ENCODE results near the gene PLEKHA8.
A peak's percentile ranks its signal among the peaks of the same experiment; 100 is the strongest.

Gene PLEKHA8

GRCh38 chr7:29996321-29996720, 31.9 kb upstream of the PLEKHA8 start:
- no peaks in the 10 kb centered on the region for H3K27me3 ChIP-seq (ENCODE audit: insufficient read depth, low read length)
- no peaks in the 10 kb centered on the region for H3K4me1 ChIP-seq (ENCODE audit: control insufficient read depth, insufficient read depth, low read length, unreplicated experiment)
- no peak overlapping the region for H2AFZ ChIP-seq (ENCODE audit: low read length, unreplicated experiment)
- no peak overlapping the region for H3K27ac ChIP-seq (ENCODE audit: low read depth, low read length)
- peaks cover 5% of the 10 kb centered on the region; the same call in 1 of the 2 replicates for H3K36me3 ChIP-seq (ENCODE audit: insufficient read depth, low read length)
- H3K79me2 ChIP-seq (ENCODE audit: control insufficient read depth, insufficient read depth, low read length, unreplicated experiment) = no peaks in the 10 kb centered on the region
- no peak overlapping the region for H3K4me3 ChIP-seq (ENCODE audit: low read depth, low read length)

- no peaks in the 10 kb centered on the region for H3K4me1 ChIP-seq (ENCODE audit: control insufficient read depth, insufficient read depth, low read length, unreplicated experiment)
- H2AFZ ChIP-seq (ENCODE audit: low read length, unreplicated experiment) = no peak overlapping the region
- no peak overlapping the region for H3K4me3 ChIP-seq (ENCODE audit: low read depth, low read length)
- no peak overlapping the region for H3K27ac ChIP-seq (ENCODE audit: low read depth, low read length)
- H3K36me3 ChIP-seq (ENCODE audit: insufficient read depth, low read length) = peaks cover 5% of the 10 kb centered on the region; the same call in 1 of the 2 replicates
- H3K79me2 ChIP-seq (ENCODE audit: control insufficient read depth, insufficient read depth, low read length, unreplicated experiment) = no peaks in the 10 kb centered on the region
- H3K27me3 ChIP-seq (ENCODE audit: insufficient read depth, low read length) = no peaks in the 10 kb centered on the region
Observed at GRCh38 chr7:29998489-29998888, 29.7 kb upstream of the PLEKHA8 start.

GRCh38 chr7:30001998-30002397, 26.2 kb upstream of the PLEKHA8 start:
- no peak overlapping the region for H3K27ac ChIP-seq (ENCODE audit: low read depth, low read length)
- H3K79me2 ChIP-seq (ENCODE audit: control insufficient read depth, insufficient read depth, low read length, unreplicated experiment) = no peaks in the 10 kb centered on the region
- H3K4me1 ChIP-seq (ENCODE audit: control insufficient read depth, insufficient read depth, low read length, unreplicated experiment) = no peaks in the 10 kb centered on the region
- no peaks in the 10 kb centered on the region for H3K36me3 ChIP-seq (ENCODE audit: insufficient read depth, low read length)
- no peaks in the 10 kb centered on the region for H3K27me3 ChIP-seq (ENCODE audit: insufficient read depth, low read length)
- no peak overlapping the region for H3K4me3 ChIP-seq (ENCODE audit: low read depth, low read length)
- no peak overlapping the region for H2AFZ ChIP-seq (ENCODE audit: low read length, unreplicated experiment)

- Histone ChIP-seq H3K4me3 (ENCODE audit: low read depth, low read length) (no peak overlapping the region), H3K4me1 (ENCODE audit: control insufficient read depth, insufficient read depth, low read length, unreplicated experiment) (no peaks in the 10 kb centered on the region)
Observed at GRCh38 chr7:30003098-30003497, 25.1 kb upstream of the PLEKHA8 start.

GRCh38 chr7:30005464-30005863, 22.7 kb upstream of the PLEKHA8 start:
- Histone ChIP-seq H3K36me3 (ENCODE audit: insufficient read depth, low read length) (no peaks in the 10 kb centered on the region), H3K79me2 (ENCODE audit: control insufficient read depth, insufficient read depth, low read length, unreplicated experiment) (no peaks in the 10 kb centered on the region), H3K4me3 (ENCODE audit: low read depth, low read length) (no peak overlapping the region), H3K4me1 (ENCODE audit: control insufficient read depth, insufficient read depth, low read length, unreplicated experiment) (no peaks in the 10 kb centered on the region), H3K27ac (ENCODE audit: low read depth, low read length) (no peak overlapping the region), H3K27me3 (ENCODE audit: insufficient read depth, low read length) (no peaks in the 10 kb centered on the region), H2AFZ (ENCODE audit: low read length, unreplicated experiment) (no peak overlapping the region)

More at GRCh38 chr7:30003098-30003497, 25.1 kb upstream of the PLEKHA8 start:
- Histone ChIP-seq H3K27ac (ENCODE audit: low read depth, low read length) (no peak overlapping the region), H3K36me3 (ENCODE audit: insufficient read depth, low read length) (no peaks in the 10 kb centered on the region), H3K79me2 (ENCODE audit: control insufficient read depth, insufficient read depth, low read length, unreplicated experiment) (no peaks in the 10 kb centered on the region), H2AFZ (ENCODE audit: low read length, unreplicated experiment) (no peak overlapping the region), H3K27me3 (ENCODE audit: insufficient read depth, low read length) (no peaks in the 10 kb centered on the region)

- Histone ChIP-seq H2AFZ (ENCODE audit: low read length, unreplicated experiment) (no peak overlapping the region), H3K27me3 (ENCODE audit: insufficient read depth, low read length) (no peaks in the 10 kb centered on the region), H3K36me3 (ENCODE audit: insufficient read depth, low read length) (no peaks in the 10 kb centered on the region; the same call in 1 of the 2 replicates), H3K4me3 (ENCODE audit: low read depth, low read length) (no peak overlapping the region), H3K79me2 (ENCODE audit: control insufficient read depth, insufficient read depth, low read length, unreplicated experiment) (no peaks in the 10 kb centered on the region), H3K4me1 (ENCODE audit: control insufficient read depth, insufficient read depth, low read length, unreplicated experiment) (no peaks in the 10 kb centered on the region), H3K27ac (ENCODE audit: low read depth, low read length) (no peak overlapping the region)
Observed at GRCh38 chr7:30010021-30010420, 18.2 kb upstream of the PLEKHA8 start.

- Histone ChIP-seq H3K4me3 (ENCODE audit: low read depth, low read length) (no peak overlapping the region), H3K36me3 (ENCODE audit: insufficient read depth, low read length) (no peaks in the 10 kb centered on the region; the same call in 1 of the 2 replicates)
Observed at GRCh38 chr7:30012757-30013156, 15.5 kb upstream of the PLEKHA8 start.

GRCh38 chr7:30018451-30018850, 9.8 kb upstream of the PLEKHA8 start:
- Histone ChIP-seq H3K4me3 (ENCODE audit: low read depth, low read length) (no peak overlapping the region), H3K4me1 (ENCODE audit: control insufficient read depth, insufficient read depth, low read length, unreplicated experiment) (peaks cover 21% of the 10 kb centered on the region), H3K27ac (ENCODE audit: low read depth, low read length) (no peak overlapping the region), H3K36me3 (ENCODE audit: insufficient read depth, low read length) (no peaks in the 10 kb centered on the region; the same call in 1 of the 2 replicates), H3K27me3 (ENCODE audit: insufficient read depth, low read length) (no peaks in the 10 kb centered on the region), H2AFZ (ENCODE audit: low read length, unreplicated experiment) (no peak overlapping the region), H3K79me2 (ENCODE audit: control insufficient read depth, insufficient read depth, low read length, unreplicated experiment) (peaks cover 5% of the 10 kb centered on the region)

More at GRCh38 chr7:30012757-30013156, 15.5 kb upstream of the PLEKHA8 start:
- no peaks in the 10 kb centered on the region for H3K27me3 ChIP-seq (ENCODE audit: insufficient read depth, low read length)
- H2AFZ ChIP-seq (ENCODE audit: low read length, unreplicated experiment) = no peak overlapping the region
- no peak overlapping the region for H3K27ac ChIP-seq (ENCODE audit: low read depth, low read length)
- H3K4me1 ChIP-seq (ENCODE audit: control insufficient read depth, insufficient read depth, low read length, unreplicated experiment) = no peaks in the 10 kb centered on the region
- no peaks in the 10 kb centered on the region for H3K79me2 ChIP-seq (ENCODE audit: control insufficient read depth, insufficient read depth, low read length, unreplicated experiment)

GRCh38 chr7:30019387-30019786, 8.8 kb upstream of the PLEKHA8 start:
- Histone ChIP-seq H3K79me2 (ENCODE audit: control insufficient read depth, insufficient read depth, low read length, unreplicated experiment) (peaks cover 14% of the 10 kb centered on the region), H2AFZ (ENCODE audit: low read length, unreplicated experiment) (no peak overlapping the region), H3K4me3 (ENCODE audit: low read depth, low read length) (no peak overlapping the region), H3K36me3 (ENCODE audit: insufficient read depth, low read length) (no peaks in the 10 kb centered on the region; the same call in 1 of the 2 replicates), H3K4me1 (ENCODE audit: control insufficient read depth, insufficient read depth, low read length, unreplicated experiment) (peaks cover 21% of the 10 kb centered on the region), H3K27ac (ENCODE audit: low read depth, low read length) (no peak overlapping the region), H3K27me3 (ENCODE audit: insufficient read depth, low read length) (no peaks in the 10 kb centered on the region)

- Histone ChIP-seq H3K27ac (ENCODE audit: low read depth, low read length) (peak overlapping the region; percentile 24; the same call in 1 of the 2 replicates), H2AFZ (ENCODE audit: low read length, unreplicated experiment) (no peak overlapping the region), H3K79me2 (ENCODE audit: control insufficient read depth, insufficient read depth, low read length, unreplicated experiment) (peaks cover 19% of the 10 kb centered on the region), H3K36me3 (ENCODE audit: insufficient read depth, low read length) (no peaks in the 10 kb centered on the region), H3K4me1 (ENCODE audit: control insufficient read depth, insufficient read depth, low read length, unreplicated experiment) (peaks cover 25% of the 10 kb centered on the region), H3K27me3 (ENCODE audit: insufficient read depth, low read length) (no peaks in the 10 kb centered on the region), H3K4me3 (ENCODE audit: low read depth, low read length) (no peak overlapping the region)
Observed at GRCh38 chr7:30019960-30020359, 8.3 kb upstream of the PLEKHA8 start.

GRCh38 chr7:30020535-30020934, 7.7 kb upstream of the PLEKHA8 start:
- Histone ChIP-seq H3K4me3 (ENCODE audit: low read depth, low read length) (no peak overlapping the region), H3K27me3 (ENCODE audit: insufficient read depth, low read length) (no peaks in the 10 kb centered on the region), H3K36me3 (ENCODE audit: insufficient read depth, low read length) (no peaks in the 10 kb centered on the region), H3K79me2 (ENCODE audit: control insufficient read depth, insufficient read depth, low read length, unreplicated experiment) (peaks cover 24% of the 10 kb centered on the region), H3K27ac (ENCODE audit: low read depth, low read length) (peak overlapping the region; percentile 24; the same call in 1 of the 2 replicates), H3K4me1 (ENCODE audit: control insufficient read depth, insufficient read depth, low read length, unreplicated experiment) (peaks cover 31% of the 10 kb centered on the region), H2AFZ (ENCODE audit: low read length, unreplicated experiment) (no peak overlapping the region)

Data from ACC112 (cell line).